K562 (cell line): Measurements from ENCODE around the gene DPT. TPM values are rescaled to one million over a fixed set of nuclear protein-coding genes. Genes with fewer than 3 reads are reported as not detected.

Source experiments
- ATAC-seq: fragments of 200-7000 bp; cut with Tn5 transposase; 3 replicates; pipeline ENCODE4 v1.9.1; 2020; ENCODE audit warnings: moderate library complexity
- BruUV-seq: library from RNA; stranded (reverse); fragments of 400-500 nt; replicated peaks from 2 replicates; lab custom pipeline; 2021; lab: Mats Ljungman, UMichigan
- CTCF ChIA-PET: fragments of 300-600 bp; formaldehyde crosslinking; extraction: SDS; loops from one replicate; lab custom pipeline; 2021; ENCODE audit warnings: low intra/inter-chr PET ratio; lab: Yijun Ruan, JAX
- POLR2A ChIA-PET: fragments of 300-600, 350-650 bp; sonication (Branson Sonifier 250); formaldehyde crosslinking; extraction: SDS; loops from one replicate; lab custom pipeline; 2021; ENCODE audit warnings: antibody characterized with exemption, inconsistent platforms; lab: Yijun Ruan, JAX
- DNase-seq, 4 experiments: peaks; one replicate each; pipeline versions ENCODE4 v3.0.0 to v3.0.0-alpha.2; 2011 to 2018; ENCODE audit warnings: low spot score in 3 of 4, mixed read lengths in 3 of 4; ENCODE audit errors: extremely low read depth in 1 of 4
- FAIRE-seq: peaks from 2 replicates; lab custom pipeline; 2011; peaks lifted over from hg19 to GRCh38; lab: Jason Lieb, UNC
- H2AFZ ChIP-seq: 2 replicates; pipeline ENCODE4 v1.6.0; 2011; ENCODE audit warnings: low read depth, low read length, control low read depth, inconsistent platforms
- H3K27ac ChIP-seq: fragments of 200-600 bp; 3 replicates; pipeline ENCODE4 v1.8.0; 2011; ENCODE audit warnings: low read depth, mild to moderate bottlenecking, control low read depth, inconsistent platforms, low read length, moderate library complexity, mixed read lengths; ENCODE audit errors: extremely low read depth
- H3K27me3 ChIP-seq, 2 experiments: fragments of 300-600 bp in 1 of 2; 2 replicates in 1 of 2; 3 replicates in 1 of 2; pipeline versions ENCODE4 v1.6.0 to v1.8.0; 2011; ENCODE audit warnings: inconsistent platforms in 2 of 2, low read length in 2 of 2, mild to moderate bottlenecking in 1 of 2, mixed read lengths in 1 of 2, moderate library complexity in 1 of 2; ENCODE audit not compliant: control insufficient read depth in 2 of 2, insufficient read depth in 2 of 2
- H3K36me3 ChIP-seq: fragments of 300-600 bp; 3 replicates; pipeline ENCODE4 v1.8.0; 2011; ENCODE audit warnings: mild to moderate bottlenecking, low read length, inconsistent platforms; ENCODE audit not compliant: control insufficient read depth, insufficient read depth
- H3K4me1 ChIP-seq, 2 experiments: fragments of 200-600 bp in 1 of 2; replicated peaks in 1 of 2; 2 replicates in 1 of 2; 3 replicates in 1 of 2; pipeline versions ENCODE4 v1.5.1 to v1.8.0; 2011; ENCODE audit warnings: inconsistent platforms in 2 of 2, low read length in 2 of 2, mild to moderate bottlenecking in 1 of 2, mixed read lengths in 1 of 2, moderate library complexity in 1 of 2; ENCODE audit not compliant: control insufficient read depth in 2 of 2, insufficient read depth in 2 of 2
- H3K4me2 ChIP-seq: 2 replicates; pipeline ENCODE4 v1.6.1; 2011; ENCODE audit warnings: low read length, control low read depth, inconsistent platforms, mixed read lengths; ENCODE audit not compliant: insufficient read depth
- H3K4me3 ChIP-seq: fragments of 200-600 bp; sonication (generic), shearing (Covaris generic); 2 replicates; pipeline ENCODE4 v1.5.1; 2016; ENCODE audit warnings: control low read depth, inconsistent platforms
- H3K79me2 ChIP-seq: fragments of 200-600 bp; 3 replicates; pipeline ENCODE4 v1.8.0; 2011; ENCODE audit warnings: low read length, inconsistent platforms; ENCODE audit not compliant: control insufficient read depth, insufficient read depth
- H3K9ac ChIP-seq, 2 experiments: 2 replicates each; pipeline versions ENCODE4 v1.6.0 to v1.6.1; 2011; ENCODE audit warnings: low read depth in 2 of 2, low read length in 2 of 2, control low read depth in 1 of 2, inconsistent platforms in 1 of 2, mild to moderate bottlenecking in 1 of 2, mixed read lengths in 1 of 2; ENCODE audit not compliant: insufficient read depth in 1 of 2
- H3K9me1 ChIP-seq: one replicate; pipeline ENCODE4 v1.6.0; 2011; ENCODE audit warnings: inconsistent platforms, mild to moderate bottlenecking, low read length, moderate library complexity; ENCODE audit not compliant: control insufficient read depth, insufficient read depth
- H3K9me3 ChIP-seq: replicated peaks from 2 replicates; pipeline ENCODE4 v1.5.1; 2011; ENCODE audit warnings: low read depth, low read length, inconsistent platforms; ENCODE audit not compliant: control insufficient read depth, insufficient read depth
- H4K20me1 ChIP-seq: replicated peaks from 2 replicates; pipeline ENCODE4 v1.6.1; 2011; ENCODE audit warnings: low read length, inconsistent platforms, mixed read lengths; ENCODE audit not compliant: control insufficient read depth, insufficient read depth
- E2F3 ChIP-seq: fragments of 250-450 bp; sonication (Bioruptor Pico); IDR thresholded peaks from 2 replicates; pipeline ENCODE4 v1.4.0; 2020; ENCODE audit warnings: mild to moderate bottlenecking
- HDAC3 ChIP-seq: fragments of 450-650 bp; IDR thresholded peaks from 2 replicates; pipeline ENCODE4 v1.6.1; 2018; ENCODE audit warnings: borderline replicate concordance, mild to moderate bottlenecking, moderate library complexity; ENCODE audit not compliant: partially characterized antibody
- NFIC ChIP-seq: fragments of 450-650 bp; IDR thresholded peaks from 2 replicates; pipeline ENCODE4 v1.6.1; 2017; ENCODE audit warnings: mild to moderate bottlenecking, inconsistent platforms
- PHB2 ChIP-seq: fragments of 450-650 bp; IDR thresholded peaks from 2 replicates; pipeline ENCODE4 v1.6.1; 2017; ENCODE audit warnings: low read depth
- PYGO2 ChIP-seq: fragments of 450-650 bp; IDR thresholded peaks from 2 replicates; pipeline ENCODE4 v1.6.1; 2016; ENCODE audit warnings: mild to moderate bottlenecking, missing genetic modification characterization, moderate library complexity, missing compliant biosample characterization
- SMARCA5 ChIP-seq: fragments of 450-650 bp; IDR thresholded peaks from 2 replicates; pipeline ENCODE4 v1.6.1; 2016
- TGIF2 ChIP-seq: sonication (generic); formaldehyde crosslinking; IDR thresholded peaks from 2 replicates; pipeline ENCODE4 v1.8.1; 2022; ENCODE audit warnings: mild to moderate bottlenecking, missing genetic modification reagents, moderate library complexity
- ZNF146 ChIP-seq: IDR thresholded peaks from one replicate; pipeline ENCODE4 v1.6.1; 2018; ENCODE audit warnings: missing compliant biosample characterization; ENCODE audit not compliant: unreplicated experiment
- ZNF518B ChIP-seq: fragments of 250-450 bp; sonication (Bioruptor Pico); IDR thresholded peaks from 2 replicates; pipeline ENCODE4 v1.5.0; 2021; ENCODE audit warnings: mild to moderate bottlenecking, moderate library complexity
- ZNF766 ChIP-seq: fragments of 200-800 bp; sonication (Bioruptor generic); conservative IDR thresholded peaks from 2 replicates; pipeline ENCODE4 v1.6.1; 2016; ENCODE audit warnings: missing genetic modification characterization, missing compliant biosample characterization
- WGBS: fragments of 100-300 bp; shearing (Covaris generic); methylation state at CpG from one replicate; pipeline ENCODE4 v1.1.6; 2016; ENCODE audit warnings: low coverage, mixed read lengths; ENCODE audit not compliant: insufficient coverage; ENCODE audit errors: missing lambda C conversion rate; 5-methylcytosine and 5-hydroxymethylcytosine counted together
- in situ Hi-C: fragments of 300-500 bp; cut with MboI; formaldehyde crosslinking; loops from 4 replicates; pipeline ENCODE4 v1.15.0; 2018; ENCODE audit warnings: inconsistent platforms, mixed read lengths
- intact Hi-C: fragments of 100-400 bp; cut with micrococcal nuclease; formaldehyde crosslinking; loops from 2 replicates; pipeline ENCODE4 v1.14.2; 2022
- polyA plus RNA-seq, 8 experiments: library from polyadenylated mRNA; depleted of rRNA in 4 of 8; stranded (reverse) in 5 of 8; unstranded in 3 of 8; fragments of >200 nt; fragmentation: Nextera tagmentation in 2 of 8; fragmentation: Illumina TruSeq in 1 of 8; extraction: Ambion mirVana in 2 of 8; extraction: Trizol in 1 of 8; gene quantifications; 2 replicates each; pipeline versions ENCODE4 v1.2.1 to v1.2.3, GENCODE V29; 2011 to 2014; ENCODE audit warnings: inconsistent platforms in 1 of 8, missing spikeins in 1 of 8
- total RNA-seq, 7 experiments: library from RNA; depleted of rRNA in 6 of 7; stranded (reverse); fragments of >200 nt in 6 of 7; fragmentation: Illumina TruSeq in 2 of 7; extraction: Trizol in 2 of 7; gene quantifications; 2 replicates each; pipeline versions ENCODE4 v1.2.1 to v1.2.3, GENCODE V29; 2011 to 2021; ENCODE audit warnings: low replicate concordance in 1 of 7
- TF ChIP-seq, protein P1 (sequence below): fragments of 250-450 bp; sonication (Bioruptor Pico); IDR thresholded peaks from 2 replicates; pipeline ENCODE4 v1.5.1; 2021; ENCODE audit warnings: mild to moderate bottlenecking
- TF ChIP-seq, protein P2 (sequence below): sonication (generic); formaldehyde crosslinking; IDR thresholded peaks from 2 replicates; pipeline ENCODE4 v1.8.0; 2022; ENCODE audit warnings: mild to moderate bottlenecking, missing genetic modification reagents

DPT gene
- total and polyA plus RNA-seq, 9 of the 15 experiments (the other 6 are each of a cell fraction or from before 2014, with no cell fraction given): not detected

- H4K20me1 ChIP-seq: no peaks in the 10 kb centered on the region
- no peak overlapping the region for H3K4me3 ChIP-seq
- BruUV-seq: no TSS peak
- H3K9me3 ChIP-seq: no peaks in the 10 kb centered on the region
- H3K9ac ChIP-seq: no peak overlapping the region
- H3K4me1 ChIP-seq: no peaks in the 10 kb centered on the region
- ATAC-seq: no peak
- no peak overlapping the region for H3K4me2 ChIP-seq
- H2AFZ ChIP-seq: no peak overlapping the region
- no peak for FAIRE-seq
- DNase-seq: no peak
- 2% methylated on average over 5 of the region's 5 CpGs for WGBS
- no peak overlapping the region for H3K27ac ChIP-seq
- H3K79me2 ChIP-seq: no peaks in the 10 kb centered on the region
- no peaks in the 10 kb centered on the region for H3K36me3 ChIP-seq
- intact Hi-C loops: no loop called here
- CTCF ChIA-PET: no interaction called here
- POLR2A ChIA-PET: interaction anchor here (0.7 kb wide), 1 partner anchor 50 kb away, joined by 5 read pairs; no protein-coding TSS in a partner anchor
- H3K9me1 ChIP-seq: no peaks in the 10 kb centered on the region
- peaks cover 2 to 8% of the 10 kb centered on the region in 2 experiments; a peak in 2 of 5 replicates for H3K27me3 ChIP-seq
- in situ Hi-C loops: no loop called here
- TF ChIP-seq TGIF2 (CRISPR knock-in tag) (no peak), ZNF146 (CRISPR knock-in tag) (no peak), NFIC (no peak), PYGO2 (no peak), SMARCA5 (no peak), E2F3 (CRISPR knock-in tag) (no peak), HDAC3 (no peak), ZNF766 (CRISPR knock-in tag) (no peak), PHB2 (no peak), ZNF518B (CRISPR knock-in tag) (no peak)
- TF ChIP-seq, protein P1, sequence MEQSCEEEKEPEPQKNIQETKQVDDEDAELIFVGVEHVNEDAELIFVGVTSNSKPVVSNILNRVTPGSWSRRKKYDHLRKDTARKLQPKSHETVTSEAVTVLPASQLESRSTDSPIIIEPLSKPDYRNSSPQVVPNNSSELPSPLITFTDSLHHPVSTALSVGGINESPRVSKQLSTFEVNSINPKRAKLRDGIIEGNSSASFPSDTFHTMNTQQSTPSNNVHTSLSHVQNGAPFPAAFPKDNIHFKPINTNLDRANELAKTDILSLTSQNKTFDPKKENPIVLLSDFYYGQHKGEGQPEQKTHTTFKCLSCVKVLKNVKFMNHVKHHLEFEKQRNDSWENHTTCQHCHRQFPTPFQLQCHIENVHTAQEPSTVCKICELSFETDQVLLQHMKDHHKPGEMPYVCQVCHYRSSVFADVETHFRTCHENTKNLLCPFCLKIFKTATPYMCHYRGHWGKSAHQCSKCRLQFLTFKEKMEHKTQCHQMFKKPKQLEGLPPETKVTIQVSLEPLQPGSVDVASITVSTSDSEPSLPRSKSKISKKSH (CRISPR knock-in tag): no peak
- TF ChIP-seq, protein P2, sequence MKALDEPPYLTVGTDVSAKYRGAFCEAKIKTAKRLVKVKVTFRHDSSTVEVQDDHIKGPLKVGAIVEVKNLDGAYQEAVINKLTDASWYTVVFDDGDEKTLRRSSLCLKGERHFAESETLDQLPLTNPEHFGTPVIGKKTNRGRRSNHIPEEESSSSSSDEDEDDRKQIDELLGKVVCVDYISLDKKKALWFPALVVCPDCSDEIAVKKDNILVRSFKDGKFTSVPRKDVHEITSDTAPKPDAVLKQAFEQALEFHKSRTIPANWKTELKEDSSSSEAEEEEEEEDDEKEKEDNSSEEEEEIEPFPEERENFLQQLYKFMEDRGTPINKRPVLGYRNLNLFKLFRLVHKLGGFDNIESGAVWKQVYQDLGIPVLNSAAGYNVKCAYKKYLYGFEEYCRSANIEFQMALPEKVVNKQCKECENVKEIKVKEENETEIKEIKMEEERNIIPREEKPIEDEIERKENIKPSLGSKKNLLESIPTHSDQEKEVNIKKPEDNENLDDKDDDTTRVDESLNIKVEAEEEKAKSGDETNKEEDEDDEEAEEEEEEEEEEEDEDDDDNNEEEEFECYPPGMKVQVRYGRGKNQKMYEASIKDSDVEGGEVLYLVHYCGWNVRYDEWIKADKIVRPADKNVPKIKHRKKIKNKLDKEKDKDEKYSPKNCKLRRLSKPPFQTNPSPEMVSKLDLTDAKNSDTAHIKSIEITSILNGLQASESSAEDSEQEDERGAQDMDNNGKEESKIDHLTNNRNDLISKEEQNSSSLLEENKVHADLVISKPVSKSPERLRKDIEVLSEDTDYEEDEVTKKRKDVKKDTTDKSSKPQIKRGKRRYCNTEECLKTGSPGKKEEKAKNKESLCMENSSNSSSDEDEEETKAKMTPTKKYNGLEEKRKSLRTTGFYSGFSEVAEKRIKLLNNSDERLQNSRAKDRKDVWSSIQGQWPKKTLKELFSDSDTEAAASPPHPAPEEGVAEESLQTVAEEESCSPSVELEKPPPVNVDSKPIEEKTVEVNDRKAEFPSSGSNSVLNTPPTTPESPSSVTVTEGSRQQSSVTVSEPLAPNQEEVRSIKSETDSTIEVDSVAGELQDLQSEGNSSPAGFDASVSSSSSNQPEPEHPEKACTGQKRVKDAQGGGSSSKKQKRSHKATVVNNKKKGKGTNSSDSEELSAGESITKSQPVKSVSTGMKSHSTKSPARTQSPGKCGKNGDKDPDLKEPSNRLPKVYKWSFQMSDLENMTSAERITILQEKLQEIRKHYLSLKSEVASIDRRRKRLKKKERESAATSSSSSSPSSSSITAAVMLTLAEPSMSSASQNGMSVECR: no peak
These were observed 9.5 kb downstream of the DPT start for GRCh38 chr1:168719306-168720111.
